DND-41 (cell line): ENCODE data around the gene ZNF536.

ENCODE experiments used
- ATAC-seq: fragments of 200-7000 bp; cut with Tn5 transposase; 3 replicates; pipeline ENCODE4 v1.9.1; 2021; ENCODE audit warnings: low read depth; ENCODE audit not compliant: insufficient read depth
- DNase-seq: peaks from one replicate; pipeline ENCODE4 v3.0.0-alpha.2; 2020
- H2AFZ ChIP-seq: 2 replicates; pipeline ENCODE4 v1.6.0; 2012; ENCODE audit warnings: low read depth, low read length
- H3K27ac ChIP-seq: 2 replicates; pipeline ENCODE4 v1.5.1; 2012; ENCODE audit warnings: low read length, inconsistent platforms
- H3K27me3 ChIP-seq: fragments of 200-600 bp; sonication (generic); 2 replicates; pipeline ENCODE4 v1.6.0; 2012; ENCODE audit warnings: low read length, mild to moderate bottlenecking, inconsistent platforms; ENCODE audit not compliant: insufficient read depth, poor library complexity
- H3K36me3 ChIP-seq: 2 replicates; pipeline ENCODE4 v1.5.1; 2012; ENCODE audit warnings: low read length, inconsistent platforms; ENCODE audit not compliant: insufficient read depth
- H3K4me1 ChIP-seq: 2 replicates; pipeline ENCODE4 v1.5.1; 2012; ENCODE audit warnings: mild to moderate bottlenecking, low read length; ENCODE audit not compliant: insufficient read depth
- H3K4me2 ChIP-seq: 2 replicates; pipeline ENCODE4 v1.6.0; 2012; ENCODE audit warnings: mild to moderate bottlenecking, moderate library complexity, low read length, inconsistent platforms; ENCODE audit not compliant: insufficient read depth
- H3K4me3 ChIP-seq, 2 experiments: fragments of 200-600 bp in 1 of 2; shearing (Covaris generic) in 1 of 2; 2 replicates each; pipeline ENCODE4 v1.5.1; 2012 to 2016; ENCODE audit warnings: inconsistent platforms in 2 of 2, low read length in 2 of 2, mild to moderate bottlenecking in 2 of 2, low read depth in 1 of 2, moderate library complexity in 1 of 2
- H3K79me2 ChIP-seq: 2 replicates; pipeline ENCODE4 v1.6.0; 2012; ENCODE audit warnings: low read length, inconsistent platforms; ENCODE audit not compliant: insufficient read depth
- H3K9ac ChIP-seq: 2 replicates; pipeline ENCODE4 v1.6.0; 2012; ENCODE audit warnings: low read depth, mild to moderate bottlenecking, inconsistent platforms, low read length, moderate library complexity
- H3K9me3 ChIP-seq: 2 replicates; pipeline ENCODE4 v1.5.1; 2012; ENCODE audit warnings: low read length, moderate library complexity, mild to moderate bottlenecking, inconsistent platforms; ENCODE audit not compliant: insufficient read depth, severe bottlenecking
- H4K20me1 ChIP-seq: 2 replicates; pipeline ENCODE4 v1.6.0; 2012; ENCODE audit warnings: low read length; ENCODE audit not compliant: insufficient read depth
- CTCF ChIP-seq: IDR thresholded peaks from 2 replicates; pipeline ENCODE4 v1.5.1; 2012; ENCODE audit warnings: borderline replicate concordance, low read length, moderate library complexity, mild to moderate bottlenecking; ENCODE audit not compliant: poor library complexity, severe bottlenecking; ENCODE audit errors: extremely low read depth
- EZH2 ChIP-seq: IDR thresholded peaks from 3 replicates; pipeline ENCODE4 v1.6.1; 2012; ENCODE audit warnings: borderline replicate concordance, low read depth, mild to moderate bottlenecking, moderate library complexity, low read length, inconsistent platforms; ENCODE audit not compliant: severe bottlenecking

ZNF536 gene

GRCh38 chr19:30406220-30407067, 34.3 kb downstream of the ZNF536 start:
- ATAC-seq, result no peak
- Histone ChIP-seq H3K36me3 (no peaks in the 10 kb centered on the region), H3K4me1 (no peaks in the 10 kb centered on the region), H2AFZ (no peak overlapping the region), H3K79me2 (no peaks in the 10 kb centered on the region), H3K27ac (no peak overlapping the region), H4K20me1 (no peaks in the 10 kb centered on the region), H3K9me3 (no peaks in the 10 kb centered on the region), H3K27me3 (no peaks in the 10 kb centered on the region), H3K9ac (no peak overlapping the region), H3K4me3 (no peak overlapping the region), H3K4me2 (no peak overlapping the region)
- TF ChIP-seq CTCF (peak; percentile 45), EZH2 (no peak)
- no peak for DNase-seq

GRCh38 chr19:30407068-30407709, 35.0 kb downstream of the ZNF536 start:
- Histone ChIP-seq H4K20me1 (no peaks in the 10 kb centered on the region), H3K4me2 (no peak overlapping the region), H2AFZ (no peak overlapping the region), H3K79me2 (no peaks in the 10 kb centered on the region), H3K36me3 (no peaks in the 10 kb centered on the region), H3K4me1 (no peaks in the 10 kb centered on the region), H3K27me3 (no peaks in the 10 kb centered on the region), H3K4me3 (no peak overlapping the region), H3K27ac (no peak overlapping the region), H3K9ac (no peak overlapping the region), H3K9me3 (no peaks in the 10 kb centered on the region)
- ATAC-seq (no peak), DNase-seq (no peak)
- no peak for TF ChIP-seq CTCF
- TF ChIP-seq EZH2, result no peak

- Histone ChIP-seq H2AFZ (no peak overlapping the region), H3K4me1 (no peaks in the 10 kb centered on the region), H4K20me1 (no peaks in the 10 kb centered on the region), H3K4me2 (no peak overlapping the region), H3K27me3 (no peaks in the 10 kb centered on the region), H3K79me2 (no peaks in the 10 kb centered on the region), H3K4me3 (no peak overlapping the region), H3K9ac (no peak overlapping the region), H3K9me3 (no peaks in the 10 kb centered on the region), H3K36me3 (no peaks in the 10 kb centered on the region), H3K27ac (no peak overlapping the region)
- no peak for DNase-seq
- no peak for TF ChIP-seq CTCF
- no peak for TF ChIP-seq EZH2
- ATAC-seq, result no peak
Observed at GRCh38 chr19:30408734-30409301, 36.6 kb downstream of the ZNF536 start.
